HFFc6 (cell line): ENCODE results near the gene PHC2. TPM values are rescaled to one million over a fixed set of nuclear protein-coding genes. Genes with fewer than 3 reads are reported as not detected.
A peak's percentile ranks its signal among the peaks of the same experiment; 100 is the strongest.

ENCODE experiments used
- DNase-seq: peaks from one replicate; pipeline ENCODE4 v3.0.0-alpha.2; 2018
- H3K27ac Mint-ChIP-seq: 2 replicates; pipeline ENCODE4 v1.8.0; 2020; ENCODE audit warnings: mild to moderate bottlenecking, mixed read lengths
- H3K27me3 Mint-ChIP-seq: 2 replicates; pipeline ENCODE4 v1.8.0; 2021; ENCODE audit warnings: mild to moderate bottlenecking, moderate library complexity, mixed read lengths; ENCODE audit not compliant: insufficient read depth
- H3K36me3 Mint-ChIP-seq: 2 replicates; pipeline ENCODE4 v1.8.0; 2021; ENCODE audit warnings: low read depth, mixed read lengths
- H3K4me1 Mint-ChIP-seq: 2 replicates; pipeline ENCODE4 v1.8.0; 2020; ENCODE audit warnings: low read depth, mixed read lengths
- H3K4me3 Mint-ChIP-seq: 2 replicates; pipeline ENCODE4 v1.8.0; 2020; ENCODE audit warnings: mild to moderate bottlenecking, moderate library complexity, mixed read lengths
- H3K9me3 Mint-ChIP-seq: 2 replicates; pipeline ENCODE4 v1.8.0; 2020; ENCODE audit warnings: mild to moderate bottlenecking, mixed read lengths
- CTCF ChIP-seq: fragments of 200-600 bp; sonication (generic); IDR thresholded peaks from 2 replicates; pipeline ENCODE4 v1.5.0; 2021; ENCODE audit warnings: antibody characterized with exemption, mild to moderate bottlenecking
- total RNA-seq, 6 experiments: library from RNA; stranded (reverse); fragmentation: NEBNext Ultra II Directional; extraction: Animal tissue kit (Norgen Biotek cat#: 25700); gene quantifications; 2 replicates in 1 of 6; 3 replicates in 5 of 6; pipeline ENCODE4 v1.2.3, GENCODE V29; 2021

PHC2 gene
- total RNA-seq, 6 experiments from 2014 or later, result 86.5 to 105 (median 99.6) TPM

GRCh38 chr1:33327587-33328325 is 103.1 kb downstream of the PHC2 start:
- H3K27ac Mint-ChIP-seq, result peak overlapping the region; percentile 82
- peaks cover 48% of the 10 kb centered on the region for H3K36me3 Mint-ChIP-seq
- no peak for TF ChIP-seq CTCF
- H3K27me3 Mint-ChIP-seq, result no peaks in the 10 kb centered on the region; the same call in 1 of the 2 replicates
- DNase-seq, result peak; percentile 99
- H3K9me3 Mint-ChIP-seq, result no peaks in the 10 kb centered on the region
- H3K4me1 Mint-ChIP-seq, result peaks cover 62% of the 10 kb centered on the region
- no peak overlapping the region for H3K4me3 Mint-ChIP-seq

GRCh38 chr1:33326785-33327184 is 104.1 kb downstream of the PHC2 start:
- DNase-seq, result no peak
- peaks cover 53% of the 10 kb centered on the region for H3K4me1 Mint-ChIP-seq
- no peak for TF ChIP-seq CTCF
- H3K27ac Mint-ChIP-seq, result no peak overlapping the region
- H3K4me3 Mint-ChIP-seq, result no peak overlapping the region
- no peaks in the 10 kb centered on the region for H3K9me3 Mint-ChIP-seq
- H3K36me3 Mint-ChIP-seq, result peaks cover 38% of the 10 kb centered on the region
- H3K27me3 Mint-ChIP-seq, result no peaks in the 10 kb centered on the region; the same call in 1 of the 2 replicates

- no peak for TF ChIP-seq CTCF
- DNase-seq, result no peak
- Mint-ChIP-seq H3K36me3 (peaks cover 39% of the 10 kb centered on the region), H3K9me3 (no peaks in the 10 kb centered on the region), H3K4me3 (no peak overlapping the region), H3K27me3 (peaks cover 6% of the 10 kb centered on the region), H3K4me1 (peaks cover 40% of the 10 kb centered on the region), H3K27ac (peak overlapping the region; percentile 25; the same call in 1 of the 2 replicates)
These were observed 106.0 kb downstream of the PHC2 start for GRCh38 chr1:33324677-33325575.

- TF ChIP-seq CTCF, result no peak
- no peaks in the 10 kb centered on the region for H3K9me3 Mint-ChIP-seq
- H3K27me3 Mint-ChIP-seq, result peaks cover 6% of the 10 kb centered on the region
- peaks cover 33% of the 10 kb centered on the region for H3K4me1 Mint-ChIP-seq
- no peak overlapping the region for H3K4me3 Mint-ChIP-seq
- H3K36me3 Mint-ChIP-seq, result peaks cover 30% of the 10 kb centered on the region
- no peak overlapping the region for H3K27ac Mint-ChIP-seq
- no peak for DNase-seq
These were observed 107.0 kb downstream of the PHC2 start for GRCh38 chr1:33323663-33324477.

- Mint-ChIP-seq H3K4me3 (no peak overlapping the region), H3K36me3 (peaks cover 24% of the 10 kb centered on the region), H3K27ac (no peak overlapping the region), H3K27me3 (peaks cover 6% of the 10 kb centered on the region), H3K9me3 (no peaks in the 10 kb centered on the region), H3K4me1 (peaks cover 33% of the 10 kb centered on the region)
- no peak for TF ChIP-seq CTCF
- DNase-seq, result no peak
These were observed 107.9 kb downstream of the PHC2 start for GRCh38 chr1:33322870-33323585.
